ENCODE results near the gene ATP13A4. TPM values are rescaled to one million over a fixed set of nuclear protein-coding genes. Genes with fewer than 3 reads are reported as not detected.

The ATP13A4 gene
- total RNA-seq, 2 experiments from 2014 or later = 0.98 to 1.6 TPM

- DNase-seq (no peak), ATAC-seq (ENCODE audit: poor library complexity) (no peak)
- H3K9me3 Mint-ChIP-seq = no peaks in the 10 kb centered on the region
- no peak overlapping the region for H3K4me3 Mint-ChIP-seq
- no peak overlapping the region for H3K27ac ChIP-seq (ENCODE audit: low read depth in 1 of 2, low read length in 2 of 2)
- intact Hi-C loops (cut with DNase I, micrococcal nuclease) = no loop called here
- no peaks in the 10 kb centered on the region for H3K27me3 ChIP-seq (ENCODE audit: control insufficient read depth in 1 of 2, insufficient read depth in 2 of 2, low read length in 2 of 2)
- H3K36me3 ChIP-seq (ENCODE audit: insufficient read depth, low read length) = no peaks in the 10 kb centered on the region
- no peaks in the 10 kb centered on the region for H3K36me3 Mint-ChIP-seq (ENCODE audit: low read depth)
- no peaks in the 10 kb centered on the region for H3K27me3 Mint-ChIP-seq
- no peak overlapping the region for H3K4me3 ChIP-seq (ENCODE audit: low read length)
- TF ChIP-seq CTCF (IDR thresholded peaks at IDR 0.05) = no peak
- H3K27ac Mint-ChIP-seq = no peak overlapping the region
- no peaks in the 10 kb centered on the region for H3K4me1 ChIP-seq (ENCODE audit: insufficient read depth, low read length)
- ChIA-PET CTCF (no interaction called here), POLR2A (no interaction called here)
- H3K9me3 ChIP-seq (ENCODE audit: control insufficient read depth in 1 of 2, insufficient read depth in 1 of 2, low read length in 2 of 2) = no peaks in the 10 kb centered on the region
- no peaks in the 10 kb centered on the region for H3K4me1 Mint-ChIP-seq (ENCODE audit: low read depth)
Measured at GRCh38 chr3:193452338-193452737, 102.4 kb downstream of the ATP13A4 start.

GRCh38 chr3:193451902-193452301, 102.8 kb downstream of the ATP13A4 start:
- H3K4me1 Mint-ChIP-seq (ENCODE audit: low read depth) = no peaks in the 10 kb centered on the region

GRCh38 chr3:193446965-193447602, 107.6 kb downstream of the ATP13A4 start:
- no peak overlapping the region for H3K27ac Mint-ChIP-seq
- POLR2A ChIA-PET = no interaction called here
- H3K36me3 Mint-ChIP-seq (ENCODE audit: low read depth) = peaks cover 3% of the 10 kb centered on the region
- TF ChIP-seq CTCF (IDR thresholded peaks at IDR 0.05) = no peak
- no peaks in the 10 kb centered on the region for H3K4me1 Mint-ChIP-seq (ENCODE audit: low read depth)
- Histone ChIP-seq H3K36me3 (ENCODE audit: insufficient read depth, low read length) (no peaks in the 10 kb centered on the region), H3K27me3 (ENCODE audit: control insufficient read depth in 1 of 2, insufficient read depth in 2 of 2, low read length in 2 of 2) (no peaks in the 10 kb centered on the region), H3K4me3 (ENCODE audit: low read length) (no peak overlapping the region), H3K27ac (ENCODE audit: low read depth in 1 of 2, low read length in 2 of 2) (no peak overlapping the region), H3K9me3 (ENCODE audit: control insufficient read depth in 1 of 2, insufficient read depth in 1 of 2, low read length in 2 of 2) (no peaks in the 10 kb centered on the region), H3K4me1 (ENCODE audit: insufficient read depth, low read length) (no peaks in the 10 kb centered on the region)
- ATAC-seq (ENCODE audit: poor library complexity) (no peak), DNase-seq (no peak)
- CTCF ChIA-PET = no interaction called here
- H3K4me3 Mint-ChIP-seq = no peak overlapping the region
- H3K27me3 Mint-ChIP-seq = no peaks in the 10 kb centered on the region
- H3K9me3 Mint-ChIP-seq = no peaks in the 10 kb centered on the region
- intact Hi-C loops (cut with DNase I, micrococcal nuclease) = no loop called here

More at GRCh38 chr3:193451902-193452301, 102.8 kb downstream of the ATP13A4 start:
- Histone ChIP-seq H3K36me3 (ENCODE audit: insufficient read depth, low read length) (no peaks in the 10 kb centered on the region), H3K4me3 (ENCODE audit: low read length) (no peak overlapping the region), H3K27ac (ENCODE audit: low read depth in 1 of 2, low read length in 2 of 2) (no peak overlapping the region), H3K4me1 (ENCODE audit: insufficient read depth, low read length) (no peaks in the 10 kb centered on the region), H3K9me3 (ENCODE audit: control insufficient read depth in 1 of 2, insufficient read depth in 1 of 2, low read length in 2 of 2) (no peaks in the 10 kb centered on the region), H3K27me3 (ENCODE audit: control insufficient read depth in 1 of 2, insufficient read depth in 2 of 2, low read length in 2 of 2) (no peaks in the 10 kb centered on the region)
- ChIA-PET POLR2A (no interaction called here), CTCF (no interaction called here)
- Mint-ChIP-seq H3K27me3 (no peaks in the 10 kb centered on the region), H3K9me3 (no peaks in the 10 kb centered on the region), H3K36me3 (ENCODE audit: low read depth) (no peaks in the 10 kb centered on the region), H3K27ac (no peak overlapping the region), H3K4me3 (no peak overlapping the region)
- DNase-seq (no peak), ATAC-seq (ENCODE audit: poor library complexity) (no peak)
- TF ChIP-seq CTCF (IDR thresholded peaks at IDR 0.05) = no peak
- intact Hi-C loops (cut with DNase I, micrococcal nuclease) = no loop called here
